IMR-90 (cell line): Measurements from ENCODE around the gene TBC1D4. TPM values are rescaled to one million over a fixed set of nuclear protein-coding genes. Genes with fewer than 3 reads are reported as not detected.

ENCODE experiments used
- ATAC-seq: fragments of 200-7000 bp; cut with Tn5 transposase; 2 replicates; pipeline ENCODE4 v1.9.1; 2020; ENCODE audit warnings: low read depth, mild to moderate bottlenecking, moderate library complexity
- BruUV-seq: library from RNA; stranded (reverse); fragments of 400-500 nt; replicated peaks from 2 replicates; lab custom pipeline; 2021; lab: Mats Ljungman, UMichigan
- CTCF ChIA-PET: fragments of 300-600 bp; formaldehyde crosslinking; extraction: SDS; loops from one replicate; lab custom pipeline; 2021; ENCODE audit warnings: antibody characterized with exemption; lab: Yijun Ruan, JAX
- POLR2A ChIA-PET: fragments of 300-600 bp; sonication (Branson Sonifier 250); formaldehyde crosslinking; loops from one replicate; lab custom pipeline; 2022; ENCODE audit warnings: antibody characterized with exemption; ENCODE audit not compliant: unreplicated experiment; lab: Charles Lee
- DNase-seq: peaks from one replicate; pipeline ENCODE4 v3.0.0; 2013
- H2AFZ ChIP-seq: replicated peaks from 2 replicates; pipeline ENCODE3; 2013; ENCODE audit warnings: low read length, mild to moderate bottlenecking; ENCODE audit not compliant: poor library complexity
- H2AK5ac ChIP-seq: 2 replicates; pipeline ENCODE4 v1.6.1; 2013; ENCODE audit warnings: low read depth, low read length, inconsistent platforms
- H2AK9ac ChIP-seq: replicated peaks from 2 replicates; pipeline ENCODE3; 2013; ENCODE audit warnings: mild to moderate bottlenecking, low read depth, low read length, moderate library complexity; ENCODE audit not compliant: poor library complexity
- H2BK120ac ChIP-seq: 2 replicates; pipeline ENCODE4 v1.6.1; 2013; ENCODE audit warnings: low read depth, low read length, inconsistent platforms
- H2BK15ac ChIP-seq: 3 replicates; pipeline ENCODE4 v1.6.1; 2013; ENCODE audit warnings: low read depth, low read length, inconsistent platforms
- H2BK20ac ChIP-seq: 2 replicates; pipeline ENCODE4 v1.6.1; 2013; ENCODE audit warnings: low read depth, mild to moderate bottlenecking, inconsistent platforms, low read length, moderate library complexity
- H2BK5ac ChIP-seq: 2 replicates; pipeline ENCODE4 v1.6.1; 2013; ENCODE audit warnings: mild to moderate bottlenecking, low read depth, low read length, inconsistent platforms; ENCODE audit not compliant: poor library complexity, severe bottlenecking
- H3K14ac ChIP-seq: replicated peaks from 2 replicates; pipeline ENCODE4 v1.6.1; 2013; ENCODE audit warnings: low read depth, low read length, inconsistent platforms
- H3K18ac ChIP-seq: 2 replicates; pipeline ENCODE4 v1.6.1; 2013; ENCODE audit warnings: low read depth, low read length, control low read depth
- H3K23ac ChIP-seq: 2 replicates; pipeline ENCODE4 v1.6.1; 2013; ENCODE audit warnings: low read depth, low read length, inconsistent platforms
- H3K27ac ChIP-seq: 2 replicates; pipeline ENCODE4 v1.5.1; 2013; ENCODE audit warnings: mild to moderate bottlenecking, control low read depth, low read length; ENCODE audit not compliant: insufficient read depth
- H3K27me3 ChIP-seq: 2 replicates; pipeline ENCODE4 v1.6.1; 2013; ENCODE audit warnings: low read length; ENCODE audit not compliant: control insufficient read depth, insufficient read depth
- H3K36me3 ChIP-seq: 2 replicates; pipeline ENCODE4 v1.6.1; 2013; ENCODE audit warnings: low read length, mixed read lengths; ENCODE audit not compliant: control insufficient read depth, insufficient read depth
- H3K4ac ChIP-seq: 2 replicates; pipeline ENCODE4 v1.6.1; 2013; ENCODE audit warnings: low read depth, low read length, inconsistent platforms
- H3K4me1 ChIP-seq: 2 replicates; pipeline ENCODE4 v1.6.1; 2013; ENCODE audit warnings: low read length, mixed read lengths; ENCODE audit not compliant: control insufficient read depth, insufficient read depth
- H3K4me2 ChIP-seq: 2 replicates; pipeline ENCODE4 v1.6.1; 2013; ENCODE audit warnings: low read depth, mild to moderate bottlenecking, control low read depth, low read length, moderate library complexity
- H3K4me3 ChIP-seq: 2 replicates; pipeline ENCODE4 v1.5.1; 2013; ENCODE audit warnings: low read depth, mild to moderate bottlenecking, control low read depth, low read length, moderate library complexity; ENCODE audit not compliant: insufficient read depth
- H3K56ac ChIP-seq: 2 replicates; pipeline ENCODE4 v1.6.1; 2013; ENCODE audit warnings: low read length, inconsistent platforms; ENCODE audit not compliant: insufficient read depth; ENCODE audit errors: extremely low read depth
- H3K79me1 ChIP-seq, 2 experiments: 2 replicates each; pipeline ENCODE4 v1.6.1; 2013; ENCODE audit warnings: low read length in 2 of 2, inconsistent platforms in 1 of 2, low read depth in 1 of 2
- H3K9ac ChIP-seq: 2 replicates; pipeline ENCODE4 v1.6.1; 2013; ENCODE audit warnings: low read depth, low read length, control low read depth
- H3K9me1 ChIP-seq: 2 replicates; pipeline ENCODE4 v1.6.1; 2013; ENCODE audit warnings: low read length, inconsistent platforms; ENCODE audit not compliant: insufficient read depth
- H3K9me3 ChIP-seq: 2 replicates; pipeline ENCODE4 v1.6.1; 2013; ENCODE audit warnings: low read length; ENCODE audit not compliant: control insufficient read depth, insufficient read depth
- H4K20me1 ChIP-seq: 2 replicates; pipeline ENCODE4 v1.6.1; 2013; ENCODE audit warnings: low read length, inconsistent platforms; ENCODE audit not compliant: insufficient read depth
- H4K5ac ChIP-seq: 2 replicates; pipeline ENCODE4 v1.6.1; 2013; ENCODE audit warnings: mild to moderate bottlenecking, low read depth, low read length, control low read depth
- H4K8ac ChIP-seq, 2 experiments: 2 replicates each; pipeline ENCODE4 v1.6.1; 2013; ENCODE audit warnings: low read depth in 2 of 2, low read length in 2 of 2, control low read depth in 1 of 2, inconsistent platforms in 1 of 2
- H4K91ac ChIP-seq: 2 replicates; pipeline ENCODE4 v1.6.1; 2013; ENCODE audit warnings: low read depth, low read length, inconsistent platforms; ENCODE audit not compliant: insufficient read depth
- BHLHE40 ChIP-seq: fragments of 150-350 bp; IDR thresholded peaks from 2 replicates; pipeline ENCODE4 v1.6.1; 2016; ENCODE audit warnings: mild to moderate bottlenecking, low read depth, low read length
- SMC3 ChIP-seq: fragments of 150-350 bp; IDR thresholded peaks from 2 replicates; pipeline ENCODE4 v1.6.1; 2016; ENCODE audit warnings: low read depth, mild to moderate bottlenecking, antibody characterized with exemption, low read length, moderate library complexity
- WGBS, 2 experiments: methylation state at CpG; one replicate each; pipeline versions ENCODE4 v1.1.5 to v1.1.7; 2013; ENCODE audit warnings: missing lambda C conversion rate in 2 of 2; ENCODE audit not compliant: insufficient read length in 1 of 2; ENCODE audit errors: extremely low coverage in 2 of 2; 5-methylcytosine and 5-hydroxymethylcytosine counted together
- dilution Hi-C: fragments of 300-500 bp; cut with HindIII; formaldehyde crosslinking; loops from one replicate; pipeline ENCODE4 v1.14.3; 2018; ENCODE audit warnings: low sequenced_read_pairs; ENCODE audit not compliant: unreplicated experiment
- in situ Hi-C: fragments of 300-500 bp; cut with MboI; formaldehyde crosslinking; loops from 3 replicates; pipeline ENCODE4 v1.14.3; 2019; ENCODE audit warnings: low sequenced_read_pairs, inconsistent platforms, mixed read lengths
- intact Hi-C: fragments of 100-400 bp; cut with micrococcal nuclease; formaldehyde crosslinking; loops from 2 replicates; pipeline ENCODE4 v1.10.0; 2022
- polyA plus RNA-seq, 3 experiments: library from polyadenylated mRNA; depleted of rRNA; stranded (reverse); fragments of >200 nt; gene quantifications; 2 replicates each; pipeline ENCODE4 v1.2.3, GENCODE V29; 2012; ENCODE audit warnings: low replicate concordance in 1 of 3
- total RNA-seq: library from RNA; depleted of rRNA; stranded (reverse); fragments of >200 nt; gene quantifications from 2 replicates; pipeline ENCODE4 v1.2.3, GENCODE V29; 2012

The TBC1D4 gene
- total and polyA plus RNA-seq, 2 of the 4 experiments (the other 2 are of a cell fraction), result 7.5 to 22.8 TPM

- no peak overlapping the region for H4K8ac ChIP-seq
- H2AFZ ChIP-seq, result no peak overlapping the region
- ChIA-PET CTCF (interaction anchor here (0.8 to 1.5 kb wide), 11 partner anchors 9 to 140 kb away, joined by 3 to 8 read pairs (median 4); partner anchors contain the start of gene COMMD6), POLR2A (interaction anchor here (0.6 kb wide), 1 partner anchor 135 kb away, joined by 3 read pairs; no protein-coding TSS in a partner anchor)
- dilution Hi-C loops (no loop called here), intact Hi-C loops (loop anchor here (1.0 to 2.0 kb wide), 3 partner anchors 67 to 154 kb away; partner anchors contain the start of genes LMO7 and UCHL3), in situ Hi-C loops (loop anchor here (5.0 kb wide), 1 partner anchor 65 kb away; the partner anchor contains the start of gene UCHL3)
- H3K4me2 ChIP-seq, result no peak overlapping the region; the same call in 1 of the 2 replicates
- H4K5ac ChIP-seq, result no peak overlapping the region
- TF ChIP-seq BHLHE40, result no peak
- no peak for TF ChIP-seq SMC3
- 0 out of 2 replicates have a peak, but pooled peaks cover 4% of the 10 kb centered on the region for H3K9me1 ChIP-seq
- H2BK120ac ChIP-seq, result no peak overlapping the region
- DNase-seq (no peak), ATAC-seq (no peak)
- no peaks in the 10 kb centered on the region for H3K9me3 ChIP-seq
- peak overlapping the region; percentile 49 for H3K4me3 ChIP-seq
- H3K18ac ChIP-seq, result no peak overlapping the region
- H3K14ac ChIP-seq, result no peak overlapping the region
- no TSS peak for BruUV-seq
- no peak overlapping the region for H3K23ac ChIP-seq
- H2AK5ac ChIP-seq, result no peak overlapping the region
- H3K4me1 ChIP-seq, result peaks cover 3% of the 10 kb centered on the region; the same call in 1 of the 2 replicates
- no peak overlapping the region for H3K56ac ChIP-seq
- H2BK20ac ChIP-seq, result no peak overlapping the region
- H2BK15ac ChIP-seq, result no peak overlapping the region
- no CpG with 5 or more reads among the region's 1 CpG for WGBS, 2 experiments
- peak overlapping the region; percentile 28; the same call in 1 of the 2 replicates for H3K9ac ChIP-seq
- H3K79me1 ChIP-seq, result peaks cover 3 to 19% of the 10 kb centered on the region in 2 experiments
- no peak overlapping the region for H2AK9ac ChIP-seq
- no peaks in the 10 kb centered on the region for H3K36me3 ChIP-seq
- no peak overlapping the region for H3K4ac ChIP-seq
- no peaks in the 10 kb centered on the region for H3K27me3 ChIP-seq
- no peak overlapping the region for H3K27ac ChIP-seq
- no peak overlapping the region for H4K91ac ChIP-seq
- 0 out of 2 replicates have a peak, but pooled peaks cover 3% of the 10 kb centered on the region for H4K20me1 ChIP-seq
- no peak overlapping the region for H2BK5ac ChIP-seq
Observed at GRCh38 chr13:75482820-75483079, 781 bp upstream of the TBC1D4 start.
